ENCODE measurements around the gene CDHR1.

GRCh38 chr10:84158061-84158460 lies 36.3 kb upstream of the CDHR1 start:
- TF ChIP-seq CTCF (IDR thresholded peaks at IDR 0.05) = no peak
- no peak for TF ChIP-seq POLR2A (IDR thresholded peaks at IDR 0.05)

Measured in heart left ventricle (tissue), 13 donors.